SIG-M5 treated with dmso at 0.1 percent for 504 hours (cell line): ENCODE results near the gene RFC5.
"Not testable (repeated sequence)": the region's sequence is repeated elsewhere in the genome, so short reads cannot be mapped to it uniquely, and the experiment has no call there.

ENCODE experiments used
- DNase-seq: peaks from one replicate; lab custom pipeline; 2025; ENCODE audit not compliant: unreplicated experiment; lab: John Stamatoyannopoulos, UW

RFC5 gene

DNA sequence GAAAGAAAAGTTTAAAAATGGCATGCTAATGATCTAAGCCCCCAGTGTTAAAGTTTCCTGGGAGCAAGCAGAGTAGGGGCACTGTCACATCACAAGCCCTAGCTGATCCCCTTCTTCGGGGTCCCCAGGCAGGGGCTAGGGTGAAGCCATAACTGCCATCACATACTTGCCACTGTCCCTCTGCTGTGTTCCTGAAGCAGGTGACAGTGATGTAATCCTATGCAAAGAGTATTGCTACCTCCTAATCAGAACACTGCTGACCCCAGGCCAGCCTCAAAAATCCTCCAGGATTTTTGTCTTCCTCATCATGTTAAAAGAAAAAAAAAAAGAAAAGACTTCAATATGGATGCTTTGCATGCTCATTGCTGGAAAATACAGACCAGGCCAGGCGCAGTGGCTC, 1.2 kb upstream of the RFC5 start:
- DNase-seq, result no peak

DNA sequence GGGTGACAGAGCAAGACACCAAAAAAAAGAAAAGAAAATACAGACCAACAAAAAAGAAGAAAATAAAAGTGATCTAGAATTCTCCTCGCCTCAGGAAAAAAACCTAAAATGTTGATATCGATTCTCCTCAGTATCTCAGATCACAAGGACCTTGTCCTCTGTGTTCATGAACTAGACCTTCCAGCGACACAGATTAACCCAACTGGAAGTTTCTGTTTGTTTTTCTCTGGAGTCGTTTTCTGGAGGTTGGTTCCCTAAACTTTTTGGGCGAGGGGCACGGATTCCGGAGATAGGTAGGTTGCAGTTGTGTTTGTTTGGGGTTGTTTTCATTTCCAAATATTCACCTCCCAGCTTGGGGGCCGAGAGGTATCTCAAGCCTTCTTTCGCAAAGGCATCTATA, 559 bp upstream of the RFC5 start:
- no peak for DNase-seq

DNA sequence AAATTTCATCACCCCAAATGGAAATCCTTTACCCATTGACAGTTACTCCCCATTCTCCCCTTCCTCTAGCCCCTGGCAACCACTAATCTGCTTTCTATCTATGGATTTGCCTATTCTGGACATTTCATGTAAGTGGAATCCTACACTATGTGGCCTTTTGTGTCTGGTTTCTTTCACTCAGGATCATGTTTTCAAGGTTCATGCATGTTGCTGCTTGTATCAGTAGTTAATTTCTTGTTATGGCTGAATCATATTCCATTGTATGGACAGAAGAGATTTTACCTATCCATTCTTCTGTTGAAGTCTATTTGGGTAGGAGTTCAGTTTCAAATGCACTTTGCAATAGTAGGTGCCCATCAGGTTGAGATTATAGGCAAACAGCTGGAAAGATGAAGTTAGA, 1.4 kb downstream of the RFC5 start:
- DNase-seq, result no peak

DNA sequence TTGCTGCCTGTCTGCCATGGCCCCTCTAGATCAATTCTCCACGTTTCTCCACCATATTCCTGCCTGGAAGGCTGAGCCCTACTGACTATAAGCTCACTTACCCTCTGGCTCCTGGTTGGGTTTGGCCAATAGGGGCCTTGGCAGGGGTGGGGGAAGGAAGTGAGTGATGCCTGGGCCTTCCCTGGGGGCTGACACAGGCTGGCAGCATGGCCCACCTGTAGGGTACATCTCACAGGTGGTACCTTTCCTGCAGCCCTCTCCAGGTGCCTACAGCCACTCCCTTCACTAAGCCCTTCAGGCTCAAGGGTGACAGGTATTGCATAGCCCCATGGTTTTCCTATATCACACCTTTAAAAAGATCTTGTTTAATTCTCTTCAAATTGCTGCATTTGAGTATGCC, 3.5 kb downstream of the RFC5 start:
- no peak for DNase-seq

DNA sequence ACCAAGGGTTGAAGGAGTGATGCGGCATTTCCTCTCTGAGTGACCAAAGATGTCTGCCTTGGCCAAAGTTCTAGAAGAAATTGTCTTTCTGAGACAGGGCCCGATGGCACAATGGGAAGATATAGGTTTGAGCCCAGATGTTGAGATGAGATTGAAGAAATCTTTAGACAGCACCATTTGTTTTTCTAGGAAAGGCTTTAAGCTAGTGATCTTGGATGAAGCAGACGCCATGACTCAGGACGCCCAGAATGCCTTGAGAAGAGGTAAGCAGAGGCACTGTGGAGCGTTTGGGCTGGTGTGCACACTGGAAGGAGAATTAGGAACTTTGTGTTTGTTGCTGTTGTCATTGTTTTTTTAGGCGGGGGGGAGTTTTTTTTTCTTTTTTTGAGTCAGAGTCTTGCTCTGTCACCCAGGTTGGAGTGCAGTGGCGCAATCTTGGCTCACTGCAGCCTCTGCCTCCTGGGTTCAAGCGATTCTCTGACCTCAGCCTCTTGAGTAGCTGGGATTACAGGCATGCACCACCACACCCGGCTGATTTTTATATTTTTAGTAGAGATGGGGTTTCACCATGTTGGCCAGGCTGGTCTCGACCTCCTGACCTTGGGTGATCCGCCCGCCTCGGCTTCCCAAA, 5.7 kb downstream of the RFC5 start:
- DNase-seq, result not testable (repeated sequence)

DNA sequence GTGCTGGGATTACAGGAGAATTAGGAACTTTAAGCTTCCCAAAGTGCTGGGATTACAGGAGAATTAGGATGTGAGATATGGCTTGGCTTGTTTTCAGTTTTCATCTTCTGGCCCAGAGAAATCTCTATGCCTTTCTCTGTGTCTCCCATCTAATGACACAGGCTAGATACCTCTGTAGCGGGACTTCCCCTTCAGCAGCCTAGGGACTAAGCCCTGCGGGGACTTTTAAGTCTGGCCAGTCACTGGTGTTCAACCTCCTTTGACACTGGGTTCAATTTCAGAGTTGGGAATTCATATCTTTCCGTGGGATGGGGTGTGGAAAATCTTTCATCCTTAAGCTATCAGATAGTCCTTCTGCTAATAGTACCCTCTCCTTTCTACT, 6.2 kb downstream of the RFC5 start:
- DNase-seq, result no peak

DNA sequence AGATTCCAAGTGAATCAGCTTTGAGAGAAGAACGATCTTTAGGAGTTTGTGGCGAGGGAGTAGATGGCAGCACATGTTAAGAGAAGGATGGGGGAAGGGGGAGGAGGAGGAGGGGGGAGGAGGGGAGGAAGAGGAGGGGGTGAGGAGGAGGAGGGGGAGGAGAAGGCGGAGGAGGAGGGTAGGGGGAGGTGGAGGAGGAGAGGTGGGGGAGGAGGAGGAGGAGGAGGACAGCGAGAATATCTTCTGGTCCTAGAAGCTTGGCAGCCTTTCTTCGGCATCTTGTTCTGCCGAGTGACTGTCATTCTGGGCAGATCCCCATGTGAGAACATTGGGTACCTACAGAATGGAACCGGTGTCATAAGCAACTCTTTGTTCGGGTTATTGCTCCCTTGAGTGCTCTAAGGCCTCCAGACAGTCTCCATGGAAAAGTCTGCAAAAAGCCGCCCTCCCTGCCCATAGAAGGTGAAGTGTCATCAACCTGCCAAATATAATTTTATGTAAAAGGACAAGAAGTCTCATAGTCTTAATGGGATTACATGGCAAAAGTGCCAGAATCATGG, 6.9 kb downstream of the RFC5 start:
- DNase-seq, result no peak

DNA sequence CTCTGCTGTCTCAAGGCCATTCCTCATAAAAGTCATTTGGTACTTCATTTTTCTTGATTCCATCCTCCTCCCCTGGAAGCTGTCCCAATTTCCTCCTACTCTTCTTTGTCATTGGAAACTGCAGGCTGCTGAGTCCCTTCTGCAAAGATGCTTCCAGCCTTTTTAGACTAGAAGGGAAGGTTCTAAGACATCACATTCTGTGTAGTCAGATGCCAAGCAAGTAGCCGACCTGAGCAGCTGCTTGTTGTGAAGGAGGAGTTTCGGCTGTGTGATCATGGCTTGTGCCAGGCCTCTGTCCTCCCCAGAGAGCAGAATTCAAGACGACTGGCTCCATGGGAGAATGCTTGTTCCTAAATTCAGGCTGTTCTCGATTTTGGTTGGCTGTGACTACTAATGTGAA, 8.7 kb downstream of the RFC5 start:
- DNase-seq, result no peak

DNA sequence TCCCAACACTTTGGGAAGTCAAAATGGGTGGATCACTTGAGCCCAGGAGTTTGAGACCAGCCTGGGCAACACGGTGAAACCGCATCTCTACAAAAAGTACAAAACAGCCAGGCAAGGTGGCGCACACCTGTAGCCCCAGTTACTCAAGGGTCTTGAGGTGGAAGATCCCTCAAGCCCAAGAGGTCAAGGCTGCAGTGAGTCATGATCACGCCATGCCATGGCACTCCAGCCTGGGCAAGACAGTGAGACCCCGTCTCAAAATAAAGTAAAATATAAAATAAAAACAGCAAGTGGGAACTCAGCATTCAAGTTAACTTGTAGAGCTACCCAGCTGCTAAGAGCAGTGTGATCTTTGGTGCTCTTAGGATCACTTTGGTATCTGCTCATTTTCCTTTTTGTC, 12.7 kb downstream of the RFC5 start:
- DNase-seq, result no peak

DNA sequence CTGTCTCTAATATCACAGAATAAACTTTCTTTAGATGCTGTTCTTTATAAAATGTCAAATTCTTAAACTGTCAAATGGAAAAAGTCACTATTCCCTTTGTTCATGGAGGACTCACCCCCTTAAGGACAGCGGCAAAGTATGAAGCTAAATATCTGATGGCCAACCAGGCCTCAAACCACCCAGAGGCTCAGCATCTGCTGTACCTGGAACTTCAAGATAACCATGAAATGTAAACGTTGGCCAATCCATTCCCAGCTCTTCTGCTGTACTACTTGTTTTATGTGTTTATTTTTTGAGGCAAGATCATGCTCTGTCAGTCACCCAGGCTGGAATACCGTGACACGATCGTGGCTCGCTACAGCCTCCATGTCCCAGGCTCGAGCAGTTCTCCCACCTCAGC, 15.7 kb downstream of the RFC5 start:
- no peak for DNase-seq

DNA sequence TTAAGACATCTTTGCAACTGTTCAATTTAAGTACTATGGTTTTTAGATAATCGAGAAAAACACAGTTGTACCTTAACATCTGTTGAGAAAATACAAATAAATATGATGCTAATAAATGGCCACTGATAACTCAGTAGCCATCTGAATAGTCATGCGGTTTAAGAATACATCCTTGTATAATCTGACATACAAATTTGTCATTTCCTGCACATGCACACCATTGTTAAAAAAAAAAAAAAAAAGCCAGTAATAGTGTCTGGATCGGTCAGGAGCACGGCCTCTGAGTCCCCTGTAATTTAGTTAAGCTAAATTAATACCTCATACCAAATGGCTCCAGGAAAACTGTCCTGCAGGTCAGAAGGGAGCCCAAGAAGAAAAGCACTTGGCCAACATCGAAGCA, 16.8 kb downstream of the RFC5 start:
- no peak for DNase-seq

DNA sequence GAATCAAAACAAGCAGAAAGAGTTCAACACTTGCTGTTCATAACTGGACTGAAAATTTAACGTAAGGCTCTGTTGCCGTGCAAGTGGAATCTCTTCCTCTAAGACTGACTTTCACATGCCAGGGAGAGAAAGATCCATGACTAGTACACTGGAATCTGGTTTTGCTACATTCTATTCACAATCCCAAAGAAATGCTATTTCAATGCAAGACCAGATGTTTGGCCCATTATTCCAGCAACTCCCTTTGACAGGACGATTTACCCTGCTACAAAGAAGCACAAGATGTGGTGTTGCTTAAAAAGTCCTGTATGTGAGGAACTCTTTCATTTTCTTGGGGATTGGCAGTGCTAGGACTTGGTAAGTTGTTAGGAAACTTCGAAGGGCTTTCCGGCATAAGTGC, 17.4 kb downstream of the RFC5 start:
- no peak for DNase-seq

DNA sequence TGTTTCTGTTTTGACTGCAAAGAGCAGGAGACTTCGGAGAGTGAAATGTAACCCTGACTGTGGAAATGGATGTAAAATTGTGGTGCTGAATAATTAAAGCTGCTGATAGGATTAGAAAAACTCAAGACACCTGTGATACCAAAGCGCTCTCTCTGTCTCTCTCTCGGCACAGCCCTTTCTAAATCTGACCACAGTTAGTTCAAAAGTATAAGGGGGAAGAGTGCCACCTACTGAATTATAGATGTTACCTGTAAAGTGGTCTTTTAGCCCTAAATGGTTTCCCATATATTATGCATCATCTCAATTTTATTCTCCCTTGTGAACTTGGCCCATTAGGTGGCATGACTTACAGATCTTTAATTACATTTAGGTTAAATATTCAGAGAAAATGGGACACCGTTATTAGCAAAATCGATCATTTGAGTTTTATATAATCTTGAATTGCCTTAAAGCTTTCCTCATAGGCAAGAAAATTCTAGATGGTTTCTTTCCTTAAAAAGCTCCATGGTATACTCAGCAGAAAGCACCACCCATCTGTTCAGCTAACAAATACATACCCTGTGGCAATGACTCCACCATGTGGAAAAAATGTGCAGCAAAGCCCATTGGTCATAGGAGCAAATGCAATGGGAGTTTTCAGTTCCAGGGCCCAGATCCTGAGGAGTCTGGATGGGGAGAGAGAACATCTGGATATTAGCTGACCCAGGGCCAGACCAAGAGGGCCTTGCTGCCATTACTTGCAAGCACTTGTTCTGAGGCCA, 18.1 kb downstream of the RFC5 start:
- no peak for DNase-seq

DNA sequence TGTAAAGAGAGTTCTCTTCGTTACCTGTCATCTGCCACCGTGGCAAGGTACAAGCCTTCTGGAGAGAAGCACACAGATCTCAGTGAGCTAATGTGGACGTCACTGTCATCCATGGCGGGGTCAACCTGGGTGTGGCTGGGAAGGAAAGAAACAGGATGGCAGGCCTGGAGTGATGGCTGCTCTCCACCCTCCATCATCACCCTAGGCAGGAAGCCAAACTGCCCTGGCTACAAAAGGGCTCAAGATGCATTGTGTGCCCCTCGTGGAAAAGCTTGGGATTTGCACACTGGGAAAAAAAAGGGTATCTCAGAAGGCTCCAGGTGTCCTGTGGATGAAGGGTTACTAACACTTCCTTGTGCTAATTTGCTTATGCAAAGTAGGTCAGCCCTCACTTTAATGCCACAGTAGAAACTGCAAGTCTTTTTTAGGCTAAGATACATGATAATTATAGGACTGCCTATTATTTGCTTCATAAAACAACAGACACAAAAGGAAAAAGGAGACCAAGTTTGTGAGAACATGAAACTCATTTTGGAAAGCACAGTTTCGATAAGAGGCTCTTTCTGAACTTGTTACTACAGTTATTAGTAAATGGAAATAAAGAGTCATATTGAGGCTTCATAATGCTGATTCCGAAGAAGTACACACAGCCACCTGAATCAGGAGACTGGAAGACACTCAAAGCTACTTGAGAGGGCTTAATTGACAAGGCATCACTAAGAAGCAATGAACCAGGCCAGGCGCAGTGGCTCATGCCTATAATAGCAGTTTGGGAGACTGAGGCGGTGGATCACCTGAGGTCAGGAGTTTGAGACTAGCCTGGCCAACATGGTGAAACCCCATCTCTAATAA, 18.9 kb downstream of the RFC5 start:
- no peak for DNase-seq

DNA sequence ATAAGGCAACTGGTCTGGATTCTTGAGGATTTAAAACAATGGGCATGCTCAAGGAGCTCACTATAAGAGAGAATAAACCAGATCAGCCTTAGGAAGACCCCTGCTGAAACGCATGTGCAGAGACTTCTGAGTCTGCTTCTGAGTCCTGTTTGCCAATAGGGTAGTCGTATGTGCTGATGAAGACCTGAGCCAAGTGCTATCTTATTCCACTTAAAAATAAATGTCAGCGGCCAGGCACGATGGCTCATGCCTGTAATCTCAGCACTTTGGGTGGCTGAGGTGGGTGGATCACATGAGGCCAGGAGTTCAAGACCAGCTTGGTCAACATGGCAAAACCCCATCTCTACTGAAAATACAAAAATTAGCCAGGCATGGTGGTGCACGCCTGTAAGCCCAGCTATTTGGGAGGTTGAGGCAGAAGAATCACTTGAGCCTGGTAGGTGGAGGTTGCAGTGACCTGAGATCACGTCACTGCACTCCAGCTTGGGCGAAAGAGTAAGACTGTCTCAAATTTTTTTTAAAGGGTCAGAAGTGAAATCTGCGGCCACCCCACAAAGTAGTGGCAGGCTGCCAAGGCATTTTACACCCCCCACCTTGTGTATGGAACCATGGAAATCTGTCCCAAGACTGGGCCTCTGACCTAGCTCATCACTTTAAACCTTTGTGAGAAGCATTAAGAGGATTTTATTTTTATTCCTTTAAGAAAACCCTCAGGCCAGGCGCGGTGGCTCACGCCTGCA, 20.3 kb downstream of the RFC5 start:
- DNase-seq, result no peak

DNA sequence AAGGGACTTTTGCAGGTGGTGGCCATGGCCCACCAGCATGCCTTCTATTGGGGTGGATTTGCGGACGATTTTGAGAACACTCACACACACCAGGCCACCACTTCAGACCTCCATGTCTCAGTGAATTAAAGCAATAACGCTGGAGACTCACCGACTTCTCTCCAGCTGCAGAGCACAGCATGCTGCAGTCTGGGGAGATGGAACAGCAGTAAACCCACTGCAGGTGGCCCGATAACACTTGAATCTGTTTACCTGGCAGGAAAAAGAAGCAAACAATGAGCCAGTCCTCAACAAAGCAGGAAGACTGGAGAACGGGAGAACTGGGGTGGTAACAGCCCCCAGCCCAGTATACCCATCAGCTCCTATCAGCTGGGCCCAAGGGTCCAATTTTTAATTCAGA, 21.6 kb downstream of the RFC5 start:
- no peak for DNase-seq

DNA sequence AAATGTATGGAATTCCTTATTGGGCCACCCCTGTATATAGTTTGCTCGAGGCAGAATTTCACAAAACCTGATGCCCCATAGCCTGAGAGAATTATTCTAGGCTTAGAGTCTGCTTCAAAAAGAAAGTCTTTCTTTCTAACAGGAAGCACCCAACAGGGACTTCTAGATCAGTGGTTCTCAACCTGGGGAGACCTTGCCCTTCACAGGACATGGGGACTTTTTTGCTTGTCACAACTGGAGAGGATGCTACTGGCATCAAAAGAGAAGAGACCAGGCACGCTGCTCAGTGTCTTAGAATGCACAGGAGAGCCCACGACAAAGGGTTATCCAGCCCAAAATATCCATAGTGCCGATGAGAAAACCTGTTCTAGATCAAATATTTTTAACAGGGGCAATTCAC, 25.6 kb downstream of the RFC5 start:
- no peak for DNase-seq

DNA sequence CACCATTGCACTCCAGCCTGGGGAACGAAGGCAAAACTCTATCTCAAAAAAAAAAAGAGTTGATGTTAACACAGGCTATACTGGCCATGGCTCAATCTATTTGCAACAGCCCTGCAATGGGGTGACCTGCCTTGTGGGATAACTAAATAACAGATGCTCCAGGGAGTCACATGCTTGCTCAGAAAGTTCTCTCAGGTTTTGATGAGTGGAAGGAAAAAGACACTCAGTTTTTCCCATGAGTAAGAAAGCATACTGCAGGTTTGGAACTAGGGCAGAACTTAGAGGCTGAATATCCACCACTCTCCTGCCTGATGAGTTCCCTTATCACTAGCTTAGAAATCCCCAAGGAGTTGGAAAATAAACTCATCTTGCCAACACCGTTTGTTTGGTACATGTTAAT, 27.6 kb downstream of the RFC5 start:
- no peak for DNase-seq

DNA sequence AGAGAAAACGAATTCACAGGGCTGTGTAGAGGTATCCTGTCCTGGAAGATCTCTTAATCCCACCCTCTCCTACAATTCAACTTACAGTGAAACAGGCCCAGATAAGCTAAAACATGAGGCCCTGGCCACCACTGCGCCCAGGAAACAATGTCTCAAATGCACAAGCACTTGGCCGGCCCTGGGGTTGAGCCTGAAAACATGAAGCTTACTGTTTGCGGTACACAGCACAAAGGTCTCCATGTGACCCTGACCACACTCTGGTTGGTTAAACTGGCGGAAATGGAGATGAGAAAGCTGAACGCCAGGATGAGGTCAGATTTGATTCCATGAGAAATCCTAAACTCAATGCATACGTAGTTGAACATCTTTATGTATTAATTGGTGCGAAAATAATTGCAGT, 28.1 kb downstream of the RFC5 start:
- DNase-seq, result no peak

DNA sequence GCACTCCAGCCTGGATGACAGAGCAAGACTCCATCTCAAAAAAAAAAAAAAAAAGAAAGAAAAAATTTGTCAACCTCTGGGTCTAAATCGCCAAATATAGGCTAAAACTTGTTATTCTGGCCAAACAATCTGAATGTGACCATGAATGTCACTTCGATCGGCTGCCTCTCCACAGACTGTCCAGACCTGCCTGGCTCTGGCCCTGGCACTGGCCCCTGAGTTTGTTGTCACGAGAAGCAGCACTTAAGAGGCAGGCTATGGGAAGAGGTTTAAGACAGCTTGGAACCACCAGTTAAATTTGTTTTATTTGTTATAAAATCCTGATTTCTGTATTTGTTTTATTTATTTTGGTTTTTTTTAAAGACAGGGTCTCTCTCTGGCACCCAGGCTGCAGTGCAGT, 29.9 kb downstream of the RFC5 start:
- DNase-seq, result no peak
